Spleen (tissue), 7 donors: ENCODE data around the gene SMCHD1.

Experiments
- POLR2A ChIP-seq, 3 donors: fragments of 450-650 bp; IDR thresholded peaks; one replicate each; pipeline ENCODE4 v1.5.1; 2017; ENCODE audit warnings: antibody characterized with exemption in 3 of 3, mild to moderate bottlenecking in 1 of 3
- TF ChIP-seq, protein P1 (sequence below), 11 experiments: fragments of 200-600 bp in 7 of 11; fragments of 450-650 bp in 4 of 11; sonication (generic) in 4 of 11; IDR thresholded peaks in 8 of 11; conservative IDR thresholded peaks in 3 of 11; 1 replicate in 7 of 11; 2 replicates in 4 of 11; pipeline versions ENCODE4 v1.4.0 to v1.8.0; 2016 to 2021; ENCODE audit warnings: antibody characterized with exemption in 11 of 11, inconsistent platforms in 4 of 11, mild to moderate bottlenecking in 1 of 11
- donor health status: DM: no; HTN: no; CAD: no; lungs with moderate emphysema.
- donor health status: DM: no; HTN: no; CAD: no.
- donor health status: DM: no; HTN: no; CAD: no.

DNA sequence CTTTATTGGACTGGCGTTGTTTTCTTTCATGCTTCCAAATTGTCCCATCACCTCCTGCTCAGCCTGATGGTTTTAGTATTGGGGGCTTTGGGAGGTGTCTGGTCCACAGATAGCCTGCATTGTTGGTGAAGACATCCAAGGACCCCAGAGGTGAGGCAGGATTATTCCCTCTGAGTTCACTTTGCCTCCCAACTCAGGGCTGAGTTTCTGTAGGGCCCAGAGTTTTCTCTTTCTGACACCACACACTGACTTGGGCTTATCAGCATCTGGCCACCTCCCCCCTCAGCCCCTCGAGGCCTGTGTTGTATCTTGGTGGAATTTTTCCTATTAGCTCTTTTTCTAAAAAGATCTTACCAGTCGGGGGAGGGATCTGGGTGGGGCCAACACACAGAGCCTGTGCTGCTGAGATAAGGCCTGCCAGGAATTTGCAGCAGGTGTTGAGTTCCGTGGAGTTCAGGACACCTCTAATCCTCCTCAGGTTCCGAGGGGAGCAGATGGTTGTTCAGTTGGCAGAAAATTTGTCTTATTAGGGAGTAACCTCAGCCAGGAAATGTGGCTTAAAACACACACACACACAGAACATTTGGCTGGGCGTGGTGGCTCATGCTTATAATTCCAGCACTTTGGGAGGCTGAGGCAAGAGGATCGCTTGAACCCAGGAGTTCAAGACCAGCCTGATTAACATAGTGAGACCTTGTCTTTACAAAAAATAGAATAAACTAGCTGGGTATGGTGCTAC lies 198.6 kb downstream of the SMCHD1 start:
- TF ChIP-seq, protein P1, sequence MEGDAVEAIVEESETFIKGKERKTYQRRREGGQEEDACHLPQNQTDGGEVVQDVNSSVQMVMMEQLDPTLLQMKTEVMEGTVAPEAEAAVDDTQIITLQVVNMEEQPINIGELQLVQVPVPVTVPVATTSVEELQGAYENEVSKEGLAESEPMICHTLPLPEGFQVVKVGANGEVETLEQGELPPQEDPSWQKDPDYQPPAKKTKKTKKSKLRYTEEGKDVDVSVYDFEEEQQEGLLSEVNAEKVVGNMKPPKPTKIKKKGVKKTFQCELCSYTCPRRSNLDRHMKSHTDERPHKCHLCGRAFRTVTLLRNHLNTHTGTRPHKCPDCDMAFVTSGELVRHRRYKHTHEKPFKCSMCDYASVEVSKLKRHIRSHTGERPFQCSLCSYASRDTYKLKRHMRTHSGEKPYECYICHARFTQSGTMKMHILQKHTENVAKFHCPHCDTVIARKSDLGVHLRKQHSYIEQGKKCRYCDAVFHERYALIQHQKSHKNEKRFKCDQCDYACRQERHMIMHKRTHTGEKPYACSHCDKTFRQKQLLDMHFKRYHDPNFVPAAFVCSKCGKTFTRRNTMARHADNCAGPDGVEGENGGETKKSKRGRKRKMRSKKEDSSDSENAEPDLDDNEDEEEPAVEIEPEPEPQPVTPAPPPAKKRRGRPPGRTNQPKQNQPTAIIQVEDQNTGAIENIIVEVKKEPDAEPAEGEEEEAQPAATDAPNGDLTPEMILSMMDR (IDR thresholded peaks at IDR 0.05 in 8 of 11, conservative IDR thresholded peaks at IDR 0.05 in 3 of 11) = no peak
- TF ChIP-seq POLR2A (IDR thresholded peaks at IDR 0.05) = no peak
